Right ventricle myocardium superior (tissue), 1 donor: ENCODE data around the gene PLCB3. TPM values are rescaled to one million over a fixed set of nuclear protein-coding genes. Genes with fewer than 3 reads are reported as not detected.
A peak's percentile ranks its signal among the peaks of the same experiment; 100 is the strongest.

ENCODE experiments used
- ATAC-seq: fragments of 200-7000 bp; cut with Tn5 transposase; one replicate; pipeline ENCODE4 v1.9.1; 2020; ENCODE audit warnings: mild to moderate bottlenecking; ENCODE audit not compliant: poor library complexity
- DNase-seq: peaks from one replicate; pipeline ENCODE4 v3.0.0-alpha.2; 2020
- intact Hi-C: fragments of 100-400 bp; cut with DNase I; formaldehyde crosslinking; loops from one replicate; pipeline ENCODE4 v1.11.2; 2022
- total RNA-seq: library from RNA; stranded (reverse); fragmentation: NEBNext Ultra II Directional; extraction: Animal tissue kit (Norgen Biotek cat#: 25700); gene quantifications from one replicate; pipeline ENCODE4 v1.2.1, GENCODE V29; 2021
- donor health status: DM: no; HTN: yes; CAD: no; lungs with severe emphysema.

The PLCB3 gene
- total RNA-seq, 1 donor from 2014 or later, result 11.3 TPM

DNA sequence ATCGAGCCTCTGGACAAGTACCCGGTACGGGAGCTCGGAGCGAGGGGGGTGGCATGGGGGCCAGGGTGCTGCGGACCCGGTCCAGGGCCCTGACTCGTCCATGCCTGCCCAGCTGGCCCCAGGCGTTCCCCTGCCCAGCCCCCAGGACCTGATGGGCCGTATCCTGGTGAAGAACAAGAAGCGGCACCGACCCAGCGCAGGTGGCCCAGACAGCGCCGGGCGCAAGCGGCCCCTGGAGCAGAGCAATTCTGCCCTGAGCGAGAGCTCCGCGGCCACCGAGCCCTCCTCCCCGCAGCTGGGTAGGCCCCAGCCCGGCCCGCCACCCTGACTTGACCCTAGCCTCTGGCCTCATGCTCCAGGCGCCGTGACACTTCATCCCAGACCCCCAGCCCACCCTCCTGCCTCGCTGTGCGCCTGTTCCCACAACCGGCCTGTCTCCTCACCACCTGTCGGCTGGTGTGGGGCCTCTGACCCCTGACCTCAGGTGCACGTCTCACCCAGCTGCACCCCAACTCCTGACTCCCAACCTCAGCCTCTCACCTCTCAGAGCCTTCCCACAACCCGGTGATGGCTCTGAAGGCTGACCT is 7.7 kb downstream of the PLCB3 start:
- DNase-seq (no peak), ATAC-seq (no peak)
- intact Hi-C loops, result no loop called here

GRCh38 chr11:64259533-64260067 is 8.3 kb downstream of the PLCB3 start:
- ATAC-seq, result no peak
- intact Hi-C loops, result no loop called here
- no peak for DNase-seq

DNA sequence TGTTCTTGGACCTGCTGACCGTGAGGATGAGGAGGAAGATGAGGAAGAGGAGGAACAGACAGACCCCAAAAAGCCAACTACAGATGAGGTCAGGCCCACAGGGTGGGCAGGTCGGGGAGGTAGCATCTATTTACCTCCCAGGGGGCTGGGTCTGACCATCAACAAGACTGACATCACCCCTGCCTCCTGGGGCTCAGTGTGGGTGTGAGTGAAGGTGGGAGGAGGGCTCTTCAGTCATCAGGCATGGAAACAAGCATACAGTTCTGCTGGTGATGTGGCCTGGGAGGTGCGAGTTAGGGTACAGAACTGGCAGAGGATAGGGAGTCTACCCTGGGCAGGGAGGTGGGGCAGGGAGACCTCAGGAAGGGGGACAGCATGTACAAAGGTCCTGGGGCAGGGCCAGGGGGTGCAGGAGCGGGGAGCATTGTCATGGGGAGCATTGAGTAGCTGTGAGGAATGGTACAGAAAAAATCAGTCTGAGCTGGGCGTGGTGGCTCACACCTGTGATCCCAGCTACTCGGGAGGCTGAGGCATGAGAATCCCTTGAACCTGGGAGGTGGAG is 8.9 kb downstream of the PLCB3 start:
- no peak for DNase-seq
- intact Hi-C loops, result no loop called here
- no peak for ATAC-seq

DNA sequence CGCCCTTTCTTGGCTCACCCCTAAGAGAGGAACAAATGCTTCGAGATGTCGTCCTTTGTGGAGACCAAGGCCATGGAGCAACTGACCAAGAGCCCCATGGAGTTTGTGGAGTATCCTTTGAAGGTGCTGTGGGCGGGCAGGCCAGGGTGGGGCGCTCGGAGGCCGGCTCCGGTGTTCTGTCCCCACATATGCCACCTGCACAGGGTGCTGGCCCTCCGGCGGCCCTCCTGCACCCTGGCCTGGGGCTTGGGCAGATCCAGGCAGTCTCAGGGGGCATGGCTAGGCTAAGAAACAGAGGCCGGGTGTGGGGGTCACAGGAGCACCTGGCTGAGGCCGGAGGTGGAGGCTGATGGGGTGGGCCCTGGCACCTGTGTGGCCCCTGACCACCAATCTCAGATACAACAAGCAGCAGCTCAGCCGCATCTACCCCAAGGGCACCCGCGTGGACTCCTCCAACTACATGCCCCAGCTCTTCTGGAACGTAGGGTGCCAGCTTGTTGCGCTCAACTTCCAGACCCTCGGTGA is 10.3 kb downstream of the PLCB3 start:
- intact Hi-C loops, result no loop called here
- no peak for ATAC-seq
- no peak for DNase-seq

- intact Hi-C loops, result no loop called here
- no peak for ATAC-seq
- no peak for DNase-seq
Observed at GRCh38 chr11:64262271-64263002, 11.1 kb downstream of the PLCB3 start.

- intact Hi-C loops, result no loop called here
- no peak for DNase-seq
- ATAC-seq, result no peak
Observed at GRCh38 chr11:64263021-64263946, 12.0 kb downstream of the PLCB3 start.

- ATAC-seq (no peak), DNase-seq (no peak)
- intact Hi-C loops, result no loop called here
Observed at GRCh38 chr11:64263947-64264317, 12.6 kb downstream of the PLCB3 start.

- no peak for ATAC-seq
- DNase-seq, result no peak
- intact Hi-C loops, result no loop called here
Observed at GRCh38 chr11:64264371-64264852, 13.1 kb downstream of the PLCB3 start.

- intact Hi-C loops, result no loop called here
- no peak for DNase-seq
- ATAC-seq, result no peak
Observed at GRCh38 chr11:64265176-64266160, 14.1 kb downstream of the PLCB3 start.

- ATAC-seq, result no peak
- no peak for DNase-seq
- intact Hi-C loops, result no loop called here
Observed at GRCh38 chr11:64266339-64266738, 15.0 kb downstream of the PLCB3 start.

GRCh38 chr11:64267207-64267945 is 16.0 kb downstream of the PLCB3 start:
- ATAC-seq, result no peak
- no peak for DNase-seq
- intact Hi-C loops, result no loop called here

DNA sequence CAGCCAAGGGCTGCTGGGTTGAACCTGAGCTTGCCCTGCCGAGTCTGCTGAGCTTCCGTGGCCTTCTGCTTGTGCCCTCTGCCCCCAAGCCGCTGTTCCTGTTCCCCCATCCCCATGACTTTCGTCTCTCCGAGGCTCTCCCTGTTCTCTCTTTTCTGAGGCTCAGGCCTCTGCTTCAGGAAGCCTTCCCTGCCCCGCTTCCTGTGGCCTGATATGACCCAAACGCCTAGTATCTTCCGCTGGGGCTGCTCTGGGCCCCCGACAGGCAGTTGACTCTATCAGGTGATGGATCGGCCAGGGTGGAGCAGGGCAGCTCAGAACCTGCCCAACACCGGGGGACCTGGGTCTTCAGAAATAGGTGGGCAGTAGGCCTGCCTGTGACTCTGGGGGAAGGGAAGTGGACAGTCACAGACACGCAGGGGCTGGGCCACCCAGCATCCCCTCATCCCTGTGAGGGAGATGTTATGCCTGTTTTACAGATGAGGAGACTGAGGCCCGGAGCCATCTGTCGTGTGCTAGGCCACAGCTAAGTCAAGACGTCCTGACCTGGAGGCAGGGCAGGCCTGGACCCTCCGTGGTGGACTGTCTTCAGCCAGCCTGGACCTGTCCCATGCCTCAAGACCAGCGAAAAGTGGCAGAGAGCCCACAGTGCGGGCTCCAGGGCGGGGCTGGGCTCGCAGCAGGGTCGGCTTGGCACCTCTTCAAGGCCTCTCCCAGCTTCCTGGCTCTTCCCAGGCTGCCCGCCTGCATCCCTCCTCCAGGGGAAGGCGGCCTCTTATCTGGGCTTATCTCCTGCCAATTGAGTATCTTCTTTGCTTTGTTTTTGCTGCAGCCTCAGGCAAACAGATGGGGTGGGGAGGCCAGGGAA is 16.9 kb downstream of the PLCB3 start:
- no peak for ATAC-seq
- intact Hi-C loops, result no loop called here
- peak; percentile 81 for DNase-seq

GRCh38 chr11:64268893-64269539 is 17.7 kb downstream of the PLCB3 start:
- intact Hi-C loops, result no loop called here
- ATAC-seq, result peak; percentile 24
- peak; percentile 82 for DNase-seq

DNA sequence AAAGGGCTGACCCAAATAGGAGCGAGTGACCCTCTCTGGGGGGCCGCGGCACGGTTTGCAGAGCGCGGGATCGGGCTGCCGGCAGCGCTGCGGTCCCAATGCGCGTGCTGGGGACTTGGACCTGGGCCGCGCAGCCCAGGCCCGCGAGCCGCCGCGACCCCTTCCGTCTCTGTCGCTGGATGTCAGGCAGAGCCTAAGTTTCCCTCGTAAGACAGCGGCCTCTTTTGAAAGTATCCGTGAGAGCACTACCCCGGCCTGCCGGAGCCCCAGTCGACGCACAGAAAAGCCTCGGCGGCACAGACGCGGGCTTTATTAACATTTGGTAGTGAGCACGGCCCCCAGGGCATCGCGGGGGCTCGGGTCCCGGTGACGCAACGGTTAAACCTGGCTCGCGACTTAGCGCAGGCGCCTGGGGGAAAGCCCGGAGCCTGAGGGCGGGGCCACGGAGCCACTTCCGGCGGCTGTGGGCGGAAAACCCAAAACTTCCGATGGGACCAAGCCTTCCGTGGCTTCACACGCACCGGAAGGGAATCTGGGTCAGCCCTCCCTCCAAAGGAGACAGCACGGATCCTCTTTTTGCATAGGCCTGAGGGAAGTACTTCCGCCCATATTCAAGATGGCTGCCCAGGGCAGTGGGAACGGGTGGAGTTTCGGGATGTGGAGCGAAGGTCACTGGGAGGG is 18.4 kb downstream of the PLCB3 start:
- ATAC-seq (peak; percentile 83), DNase-seq (peak; percentile 98)
- intact Hi-C loops, result loop anchor here (2.0 kb wide), 1 partner anchor 15 kb away; the partner anchor contains the start of genes BAD and GPR137
